ENCODE data around the gene RRBP1.

Gene RRBP1

DNA sequence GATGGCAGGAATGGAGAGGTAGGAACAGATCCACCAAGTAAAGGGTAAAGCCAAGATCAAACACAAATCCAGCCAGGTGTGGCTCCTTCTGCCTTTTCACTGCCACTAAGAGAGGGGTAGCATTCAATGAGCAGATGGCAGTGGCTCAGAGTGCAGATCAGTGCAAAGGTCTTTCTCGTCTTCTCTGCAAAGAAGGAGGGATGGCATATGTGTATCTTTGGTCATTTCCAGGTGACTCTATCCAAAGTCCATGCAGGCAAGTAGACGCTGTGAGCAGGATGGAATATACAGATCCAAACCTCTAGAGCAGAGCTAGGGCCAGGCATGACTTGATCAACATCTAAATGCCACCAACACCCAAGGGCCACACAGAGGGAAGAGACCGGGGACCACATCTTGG, 24.6 kb upstream of the RRBP1 start:
- no CpG with 5 or more reads among the region's 3 CpGs for WGBS (ENCODE audit: extremely low coverage, insufficient coverage, low lambda C conversion rate)
- no peaks in the 10 kb centered on the region for H3K36me3 ChIP-seq (ENCODE audit: control insufficient read depth, insufficient read depth, low read length)
- H3K79me2 ChIP-seq (ENCODE audit: control insufficient read depth, insufficient read depth, low read length) = no peaks in the 10 kb centered on the region
- no peak overlapping the region for H3K23ac ChIP-seq (ENCODE audit: low read length)
- H3K4me1 ChIP-seq (ENCODE audit: control insufficient read depth, low read depth, low read length) = peaks cover 2% of the 10 kb centered on the region
- H2AK5ac ChIP-seq (ENCODE audit: low read length) = no peak overlapping the region
- no peaks in the 10 kb centered on the region for H3K27me3 ChIP-seq (ENCODE audit: insufficient read depth, low read length, poor library complexity)
- H3K18ac ChIP-seq (ENCODE audit: low read length) = no peak overlapping the region
- H3K56ac ChIP-seq (ENCODE audit: low read length) = no peak overlapping the region
- no peak overlapping the region for H4K8ac ChIP-seq (ENCODE audit: low read depth, low read length)
- H3K9ac ChIP-seq (ENCODE audit: low read length) = no peak overlapping the region
- no peak overlapping the region for H3K4ac ChIP-seq (ENCODE audit: low read depth, low read length)
- H2BK120ac ChIP-seq (ENCODE audit: low read depth, low read length) = no peak overlapping the region
- no peak overlapping the region for H4K5ac ChIP-seq (ENCODE audit: low read length)
- no peak for DNase-seq
- no peak overlapping the region for H2BK15ac ChIP-seq (replicated peaks; ENCODE audit: low read depth)
- H3K79me1 ChIP-seq (ENCODE audit: low read length) = no peaks in the 10 kb centered on the region
- H2BK5ac ChIP-seq (ENCODE audit: low read length) = no peak overlapping the region
- no peak overlapping the region for H3K27ac ChIP-seq (ENCODE audit: low read depth, low read length)
- H3K4me2 ChIP-seq (ENCODE audit: low read length) = no peak overlapping the region
- no peak overlapping the region for H3K4me3 ChIP-seq (ENCODE audit: low read length)

DNA sequence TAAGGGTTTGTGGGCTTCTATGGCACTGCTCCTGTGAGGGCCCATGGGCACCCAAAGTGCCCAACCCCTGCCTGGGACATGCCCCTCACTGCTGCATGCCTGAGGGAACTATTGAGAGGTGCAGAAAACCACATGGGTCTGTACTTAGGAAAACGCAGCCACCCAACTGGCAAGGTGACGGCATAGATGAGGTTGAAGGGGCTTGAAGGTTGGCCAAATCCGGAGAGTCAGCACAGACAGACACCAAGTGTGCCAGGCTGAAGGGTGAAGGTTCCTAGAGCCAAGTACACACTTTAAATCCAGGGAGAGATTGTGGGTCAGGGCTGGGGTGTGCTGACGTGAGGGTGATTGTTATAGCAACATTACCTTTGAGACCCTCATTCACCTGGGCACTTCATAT, 23.9 kb upstream of the RRBP1 start:
- Histone ChIP-seq H3K4ac (ENCODE audit: low read depth, low read length) (no peak overlapping the region), H2BK5ac (ENCODE audit: low read length) (no peak overlapping the region), H4K5ac (ENCODE audit: low read length) (no peak overlapping the region), H3K27ac (ENCODE audit: low read depth, low read length) (no peak overlapping the region), H3K4me2 (ENCODE audit: low read length) (no peak overlapping the region), H3K4me1 (ENCODE audit: control insufficient read depth, low read depth, low read length) (peaks cover 2% of the 10 kb centered on the region), H3K27me3 (ENCODE audit: insufficient read depth, low read length, poor library complexity) (no peaks in the 10 kb centered on the region), H2BK15ac (replicated peaks; ENCODE audit: low read depth) (no peak overlapping the region), H3K4me3 (ENCODE audit: low read length) (no peak overlapping the region), H3K79me2 (ENCODE audit: control insufficient read depth, insufficient read depth, low read length) (no peaks in the 10 kb centered on the region), H3K79me1 (ENCODE audit: low read length) (no peaks in the 10 kb centered on the region), H4K8ac (ENCODE audit: low read depth, low read length) (no peak overlapping the region), H2AK5ac (ENCODE audit: low read length) (no peak overlapping the region), H3K23ac (ENCODE audit: low read length) (no peak overlapping the region), H3K36me3 (ENCODE audit: control insufficient read depth, insufficient read depth, low read length) (no peaks in the 10 kb centered on the region), H2BK120ac (ENCODE audit: low read depth, low read length) (no peak overlapping the region), H3K56ac (ENCODE audit: low read length) (no peak overlapping the region), H3K18ac (ENCODE audit: low read length) (no peak overlapping the region), H3K9ac (ENCODE audit: low read length) (no peak overlapping the region)
- DNase-seq = no peak
- no CpG with 5 or more reads among the region's 4 CpGs for WGBS (ENCODE audit: extremely low coverage, insufficient coverage, low lambda C conversion rate)

- Histone ChIP-seq H3K9ac (ENCODE audit: low read length) (no peak overlapping the region), H3K27me3 (ENCODE audit: insufficient read depth, low read length, poor library complexity) (no peaks in the 10 kb centered on the region), H3K27ac (ENCODE audit: low read depth, low read length) (no peak overlapping the region)
Observed at GRCh38 chr20:17704589-17705317, 22.7 kb upstream of the RRBP1 start.

DNA sequence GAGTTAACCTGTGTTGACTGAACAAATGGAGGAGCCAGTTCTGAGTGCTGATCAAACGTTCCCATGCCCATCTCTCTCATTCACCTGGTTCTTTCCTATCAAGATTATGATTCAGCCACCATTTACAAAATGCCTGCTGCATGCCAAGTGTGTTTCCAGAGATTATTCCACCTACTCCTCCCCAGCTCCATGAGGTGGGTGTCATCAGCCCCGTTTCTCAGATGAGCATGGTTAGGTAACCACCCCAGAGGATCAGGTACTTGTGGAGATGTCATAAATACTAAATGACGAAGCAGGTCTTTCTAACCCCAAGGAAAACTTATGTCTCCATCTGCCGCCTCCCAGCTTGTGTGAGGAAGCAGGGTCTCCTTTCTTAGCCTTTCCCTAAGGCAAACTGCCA, 19.8 kb upstream of the RRBP1 start:
- no peak overlapping the region for H3K4me3 ChIP-seq (ENCODE audit: low read length)
- H4K5ac ChIP-seq (ENCODE audit: low read length) = no peak overlapping the region
- no peak for DNase-seq
- H3K27me3 ChIP-seq (ENCODE audit: insufficient read depth, low read length, poor library complexity) = no peaks in the 10 kb centered on the region
- no peak overlapping the region for H2BK120ac ChIP-seq (ENCODE audit: low read depth, low read length)
- H3K79me1 ChIP-seq (ENCODE audit: low read length) = no peaks in the 10 kb centered on the region
- WGBS (ENCODE audit: extremely low coverage, insufficient coverage, low lambda C conversion rate) = no CpG with 5 or more reads among the region's 4 CpGs
- H3K56ac ChIP-seq (ENCODE audit: low read length) = no peak overlapping the region
- H3K4me2 ChIP-seq (ENCODE audit: low read length) = no peak overlapping the region
- no peaks in the 10 kb centered on the region for H3K79me2 ChIP-seq (ENCODE audit: control insufficient read depth, insufficient read depth, low read length)
- no peak overlapping the region for H4K8ac ChIP-seq (ENCODE audit: low read depth, low read length)
- H3K36me3 ChIP-seq (ENCODE audit: control insufficient read depth, insufficient read depth, low read length) = no peaks in the 10 kb centered on the region
- no peak overlapping the region for H2BK15ac ChIP-seq (replicated peaks; ENCODE audit: low read depth)
- no peak overlapping the region for H3K18ac ChIP-seq (ENCODE audit: low read length)
- H3K4ac ChIP-seq (ENCODE audit: low read depth, low read length) = no peak overlapping the region
- no peak overlapping the region for H3K27ac ChIP-seq (ENCODE audit: low read depth, low read length)
- H2BK5ac ChIP-seq (ENCODE audit: low read length) = no peak overlapping the region
- H2AK5ac ChIP-seq (ENCODE audit: low read length) = no peak overlapping the region
- no peaks in the 10 kb centered on the region for H3K4me1 ChIP-seq (ENCODE audit: control insufficient read depth, low read depth, low read length)
- no peak overlapping the region for H3K23ac ChIP-seq (ENCODE audit: low read length)
- no peak overlapping the region for H3K9ac ChIP-seq (ENCODE audit: low read length)

More at GRCh38 chr20:17704589-17705317, 22.7 kb upstream of the RRBP1 start:
- WGBS (ENCODE audit: extremely low coverage, insufficient coverage, low lambda C conversion rate) = no CpG with 5 or more reads among the region's 5 CpGs
- no peak overlapping the region for H3K23ac ChIP-seq (ENCODE audit: low read length)
- no peak overlapping the region for H4K5ac ChIP-seq (ENCODE audit: low read length)
- no peaks in the 10 kb centered on the region for H3K79me2 ChIP-seq (ENCODE audit: control insufficient read depth, insufficient read depth, low read length)
- H3K79me1 ChIP-seq (ENCODE audit: low read length) = no peaks in the 10 kb centered on the region
- H3K56ac ChIP-seq (ENCODE audit: low read length) = no peak overlapping the region
- H4K8ac ChIP-seq (ENCODE audit: low read depth, low read length) = no peak overlapping the region
- no peak for DNase-seq
- H3K18ac ChIP-seq (ENCODE audit: low read length) = no peak overlapping the region
- no peak overlapping the region for H2BK5ac ChIP-seq (ENCODE audit: low read length)
- no peaks in the 10 kb centered on the region for H3K36me3 ChIP-seq (ENCODE audit: control insufficient read depth, insufficient read depth, low read length)
- H3K4me1 ChIP-seq (ENCODE audit: control insufficient read depth, low read depth, low read length) = no peaks in the 10 kb centered on the region
- H2BK120ac ChIP-seq (ENCODE audit: low read depth, low read length) = no peak overlapping the region
- no peak overlapping the region for H2AK5ac ChIP-seq (ENCODE audit: low read length)
- H3K4me2 ChIP-seq (ENCODE audit: low read length) = no peak overlapping the region
- H3K4me3 ChIP-seq (ENCODE audit: low read length) = no peak overlapping the region
- no peak overlapping the region for H3K4ac ChIP-seq (ENCODE audit: low read depth, low read length)
- H2BK15ac ChIP-seq (replicated peaks; ENCODE audit: low read depth) = no peak overlapping the region

- Histone ChIP-seq H3K27me3 (ENCODE audit: insufficient read depth, low read length, poor library complexity) (no peaks in the 10 kb centered on the region), H2AK5ac (ENCODE audit: low read length) (no peak overlapping the region), H4K8ac (ENCODE audit: low read depth, low read length) (no peak overlapping the region), H2BK5ac (ENCODE audit: low read length) (no peak overlapping the region), H3K4me2 (ENCODE audit: low read length) (no peak overlapping the region), H3K79me2 (ENCODE audit: control insufficient read depth, insufficient read depth, low read length) (no peaks in the 10 kb centered on the region), H3K23ac (ENCODE audit: low read length) (no peak overlapping the region), H3K4ac (ENCODE audit: low read depth, low read length) (no peak overlapping the region), H3K9ac (ENCODE audit: low read length) (no peak overlapping the region), H4K5ac (ENCODE audit: low read length) (no peak overlapping the region), H3K4me3 (ENCODE audit: low read length) (no peak overlapping the region), H3K18ac (ENCODE audit: low read length) (no peak overlapping the region), H3K4me1 (ENCODE audit: control insufficient read depth, low read depth, low read length) (no peaks in the 10 kb centered on the region), H2BK120ac (ENCODE audit: low read depth, low read length) (no peak overlapping the region), H3K36me3 (ENCODE audit: control insufficient read depth, insufficient read depth, low read length) (no peaks in the 10 kb centered on the region), H3K79me1 (ENCODE audit: low read length) (no peaks in the 10 kb centered on the region), H2BK15ac (replicated peaks; ENCODE audit: low read depth) (no peak overlapping the region), H3K56ac (ENCODE audit: low read length) (no peak overlapping the region), H3K27ac (ENCODE audit: low read depth, low read length) (no peak overlapping the region)
- WGBS (ENCODE audit: extremely low coverage, insufficient coverage, low lambda C conversion rate) = no CpG with 5 or more reads among the region's 7 CpGs
- no peak for DNase-seq
Observed at GRCh38 chr20:17700637-17701036, 18.6 kb upstream of the RRBP1 start.

DNA sequence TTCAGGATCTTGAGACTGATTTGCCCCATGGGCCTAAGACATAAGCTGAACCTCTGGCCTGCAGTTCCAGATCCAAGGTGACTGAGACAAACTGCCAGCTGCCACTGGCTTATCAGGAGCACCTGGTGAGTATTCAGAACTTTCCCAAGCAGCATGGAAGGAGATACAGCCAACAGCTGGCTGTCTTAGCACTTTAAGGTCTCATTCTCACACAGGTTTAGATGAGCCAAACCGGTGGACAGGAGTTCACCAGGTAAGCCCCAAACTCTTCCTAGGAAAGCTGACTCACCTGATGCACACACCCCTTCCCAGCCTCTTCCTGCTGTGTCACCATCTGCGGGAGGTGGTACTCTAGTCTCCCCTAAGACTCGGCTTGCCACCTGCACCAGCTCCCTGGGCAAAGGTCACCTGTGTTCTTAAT, 17.9 kb upstream of the RRBP1 start, which contains the start of gene BANF2:
Gene BANF2 (plus strand): TSS at position 36 of the 421 bp plus-strand sequence. CDS start 25,060 bp downstream, outside the sequence.
- Histone ChIP-seq H2BK5ac (ENCODE audit: low read length) (no peak within 1 kb of the TSS), H3K23ac (ENCODE audit: low read length) (no peak within 1 kb of the TSS), H3K27ac (ENCODE audit: low read depth, low read length) (no peak within 1 kb of the TSS), H3K79me1 (ENCODE audit: low read length) (no peaks in the 10 kb centered on the region), H3K36me3 (ENCODE audit: control insufficient read depth, insufficient read depth, low read length) (no peaks in the 10 kb centered on the region), H3K79me2 (ENCODE audit: control insufficient read depth, insufficient read depth, low read length) (no peaks in the 10 kb centered on the region), H3K27me3 (ENCODE audit: insufficient read depth, low read length, poor library complexity) (no peaks in the 10 kb centered on the region), H3K18ac (ENCODE audit: low read length) (no peak within 1 kb of the TSS), H3K4ac (ENCODE audit: low read depth, low read length) (no peak within 1 kb of the TSS), H2AK5ac (ENCODE audit: low read length) (no peak within 1 kb of the TSS), H3K4me2 (ENCODE audit: low read length) (no peak within 1 kb of the TSS), H3K9ac (ENCODE audit: low read length) (no peak within 1 kb of the TSS), H3K56ac (ENCODE audit: low read length) (no peak within 1 kb of the TSS), H2BK120ac (ENCODE audit: low read depth, low read length) (no peak within 1 kb of the TSS), H3K4me3 (ENCODE audit: low read length) (no peak within 1 kb of the TSS), H3K4me1 (ENCODE audit: control insufficient read depth, low read depth, low read length) (no peaks in the 10 kb centered on the region), H2BK15ac (replicated peaks; ENCODE audit: low read depth) (no peak within 1 kb of the TSS), H4K8ac (ENCODE audit: low read depth, low read length) (no peak within 1 kb of the TSS), H4K5ac (ENCODE audit: low read length) (no peak within 1 kb of the TSS)
- no CpG with 5 or more reads among the region's 3 CpGs for WGBS (ENCODE audit: extremely low coverage, insufficient coverage, low lambda C conversion rate)
- no peak for DNase-seq
